Measurements from ENCODE around the gene FRMD4A. TPM values are rescaled to one million over a fixed set of nuclear protein-coding genes. Genes with fewer than 3 reads are reported as not detected.

The FRMD4A gene
- polyA plus RNA-seq, 1 of the 3 experiments (the other 2 are of a cell fraction): 37.7 TPM

DNA sequence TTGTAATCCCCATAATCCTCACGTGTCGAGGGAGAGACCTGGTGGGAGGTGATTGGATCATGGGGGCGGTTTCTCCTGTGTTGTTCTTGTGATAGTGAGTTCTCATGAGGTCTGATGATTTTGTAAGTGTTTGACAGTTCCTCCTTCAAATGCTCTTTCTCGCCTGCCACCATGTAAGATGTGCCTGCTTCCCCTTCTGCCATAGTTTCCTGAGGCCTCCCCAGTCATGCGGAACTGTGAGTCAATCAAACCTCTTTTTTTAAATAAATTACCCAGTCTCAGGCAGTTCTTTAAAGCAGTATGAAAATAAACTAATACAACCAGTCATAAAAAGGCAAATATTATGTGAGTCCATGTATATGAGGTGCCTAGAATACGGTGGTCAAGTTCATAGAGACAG is 87.5 kb downstream of the FRMD4A start:
- no peaks in the 10 kb centered on the region for H3K79me2 ChIP-seq (ENCODE audit: insufficient read depth)
- CTCF ChIA-PET: no interaction called here
- H3K27me3 ChIP-seq (ENCODE audit: insufficient read depth): 0 out of 2 replicates have a peak, but pooled peaks cover 5% of the 10 kb centered on the region
- H3K9ac ChIP-seq: no peak overlapping the region
- H3F3A ChIP-seq (replicated peaks; ENCODE audit: insufficient read depth): no peaks in the 10 kb centered on the region
- TF ChIP-seq RAD21 (IDR thresholded peaks at IDR 0.05; ENCODE audit: low read length) (no peak), MXI1 (IDR thresholded peaks at IDR 0.05; ENCODE audit: low read depth, low read length) (no peak), FOSL2 (IDR thresholded peaks at IDR 0.05; ENCODE audit: borderline replicate concordance, low read depth) (no peak), SMC3 (IDR thresholded peaks at IDR 0.05; ENCODE audit: low read depth, low read length) (no peak), POLR2AphosphoS5 (IDR thresholded peaks at IDR 0.05; ENCODE audit: low read depth, low read length) (no peak), NFIC (IDR thresholded peaks at IDR 0.05; ENCODE audit: borderline replicate concordance) (no peak), YY1 (IDR thresholded peaks at IDR 0.05; ENCODE audit: low read depth) (no peak), GATA2 (CRISPR knock-in tag; IDR thresholded peaks at IDR 0.05) (no peak), EP300 (IDR thresholded peaks at IDR 0.05; ENCODE audit: borderline replicate concordance in 1 of 2, low read depth in 1 of 2, low read length in 1 of 2) (no peak), RCOR1 (IDR thresholded peaks at IDR 0.05; ENCODE audit: low read length) (no peak), ELF1 (IDR thresholded peaks at IDR 0.05) (no peak), JUND (IDR thresholded peaks at IDR 0.05) (no peak), MEF2A (IDR thresholded peaks at IDR 0.05; ENCODE audit: borderline replicate concordance, low read depth) (no peak)
- TF ChIP-seq, protein P1, sequence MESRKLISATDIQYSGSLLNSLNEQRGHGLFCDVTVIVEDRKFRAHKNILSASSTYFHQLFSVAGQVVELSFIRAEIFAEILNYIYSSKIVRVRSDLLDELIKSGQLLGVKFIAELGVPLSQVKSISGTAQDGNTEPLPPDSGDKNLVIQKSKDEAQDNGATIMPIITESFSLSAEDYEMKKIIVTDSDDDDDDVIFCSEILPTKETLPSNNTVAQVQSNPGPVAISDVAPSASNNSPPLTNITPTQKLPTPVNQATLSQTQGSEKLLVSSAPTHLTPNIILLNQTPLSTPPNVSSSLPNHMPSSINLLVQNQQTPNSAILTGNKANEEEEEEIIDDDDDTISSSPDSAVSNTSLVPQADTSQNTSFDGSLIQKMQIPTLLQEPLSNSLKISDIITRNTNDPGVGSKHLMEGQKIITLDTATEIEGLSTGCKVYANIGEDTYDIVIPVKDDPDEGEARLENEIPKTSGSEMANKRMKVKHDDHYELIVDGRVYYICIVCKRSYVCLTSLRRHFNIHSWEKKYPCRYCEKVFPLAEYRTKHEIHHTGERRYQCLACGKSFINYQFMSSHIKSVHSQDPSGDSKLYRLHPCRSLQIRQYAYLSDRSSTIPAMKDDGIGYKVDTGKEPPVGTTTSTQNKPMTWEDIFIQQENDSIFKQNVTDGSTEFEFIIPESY (IDR thresholded peaks at IDR 0.05; ENCODE audit: borderline replicate concordance, low read depth): no peak
- TF ChIP-seq, protein P2, sequence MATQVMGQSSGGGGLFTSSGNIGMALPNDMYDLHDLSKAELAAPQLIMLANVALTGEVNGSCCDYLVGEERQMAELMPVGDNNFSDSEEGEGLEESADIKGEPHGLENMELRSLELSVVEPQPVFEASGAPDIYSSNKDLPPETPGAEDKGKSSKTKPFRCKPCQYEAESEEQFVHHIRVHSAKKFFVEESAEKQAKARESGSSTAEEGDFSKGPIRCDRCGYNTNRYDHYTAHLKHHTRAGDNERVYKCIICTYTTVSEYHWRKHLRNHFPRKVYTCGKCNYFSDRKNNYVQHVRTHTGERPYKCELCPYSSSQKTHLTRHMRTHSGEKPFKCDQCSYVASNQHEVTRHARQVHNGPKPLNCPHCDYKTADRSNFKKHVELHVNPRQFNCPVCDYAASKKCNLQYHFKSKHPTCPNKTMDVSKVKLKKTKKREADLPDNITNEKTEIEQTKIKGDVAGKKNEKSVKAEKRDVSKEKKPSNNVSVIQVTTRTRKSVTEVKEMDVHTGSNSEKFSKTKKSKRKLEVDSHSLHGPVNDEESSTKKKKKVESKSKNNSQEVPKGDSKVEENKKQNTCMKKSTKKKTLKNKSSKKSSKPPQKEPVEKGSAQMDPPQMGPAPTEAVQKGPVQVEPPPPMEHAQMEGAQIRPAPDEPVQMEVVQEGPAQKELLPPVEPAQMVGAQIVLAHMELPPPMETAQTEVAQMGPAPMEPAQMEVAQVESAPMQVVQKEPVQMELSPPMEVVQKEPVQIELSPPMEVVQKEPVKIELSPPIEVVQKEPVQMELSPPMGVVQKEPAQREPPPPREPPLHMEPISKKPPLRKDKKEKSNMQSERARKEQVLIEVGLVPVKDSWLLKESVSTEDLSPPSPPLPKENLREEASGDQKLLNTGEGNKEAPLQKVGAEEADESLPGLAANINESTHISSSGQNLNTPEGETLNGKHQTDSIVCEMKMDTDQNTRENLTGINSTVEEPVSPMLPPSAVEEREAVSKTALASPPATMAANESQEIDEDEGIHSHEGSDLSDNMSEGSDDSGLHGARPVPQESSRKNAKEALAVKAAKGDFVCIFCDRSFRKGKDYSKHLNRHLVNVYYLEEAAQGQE (IDR thresholded peaks at IDR 0.05; ENCODE audit: low read depth, low read length): no peak
- TF ChIP-seq, protein P3, sequence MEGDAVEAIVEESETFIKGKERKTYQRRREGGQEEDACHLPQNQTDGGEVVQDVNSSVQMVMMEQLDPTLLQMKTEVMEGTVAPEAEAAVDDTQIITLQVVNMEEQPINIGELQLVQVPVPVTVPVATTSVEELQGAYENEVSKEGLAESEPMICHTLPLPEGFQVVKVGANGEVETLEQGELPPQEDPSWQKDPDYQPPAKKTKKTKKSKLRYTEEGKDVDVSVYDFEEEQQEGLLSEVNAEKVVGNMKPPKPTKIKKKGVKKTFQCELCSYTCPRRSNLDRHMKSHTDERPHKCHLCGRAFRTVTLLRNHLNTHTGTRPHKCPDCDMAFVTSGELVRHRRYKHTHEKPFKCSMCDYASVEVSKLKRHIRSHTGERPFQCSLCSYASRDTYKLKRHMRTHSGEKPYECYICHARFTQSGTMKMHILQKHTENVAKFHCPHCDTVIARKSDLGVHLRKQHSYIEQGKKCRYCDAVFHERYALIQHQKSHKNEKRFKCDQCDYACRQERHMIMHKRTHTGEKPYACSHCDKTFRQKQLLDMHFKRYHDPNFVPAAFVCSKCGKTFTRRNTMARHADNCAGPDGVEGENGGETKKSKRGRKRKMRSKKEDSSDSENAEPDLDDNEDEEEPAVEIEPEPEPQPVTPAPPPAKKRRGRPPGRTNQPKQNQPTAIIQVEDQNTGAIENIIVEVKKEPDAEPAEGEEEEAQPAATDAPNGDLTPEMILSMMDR (IDR thresholded peaks at IDR 0.05): no peak
- TF ChIP-seq, protein P4, sequence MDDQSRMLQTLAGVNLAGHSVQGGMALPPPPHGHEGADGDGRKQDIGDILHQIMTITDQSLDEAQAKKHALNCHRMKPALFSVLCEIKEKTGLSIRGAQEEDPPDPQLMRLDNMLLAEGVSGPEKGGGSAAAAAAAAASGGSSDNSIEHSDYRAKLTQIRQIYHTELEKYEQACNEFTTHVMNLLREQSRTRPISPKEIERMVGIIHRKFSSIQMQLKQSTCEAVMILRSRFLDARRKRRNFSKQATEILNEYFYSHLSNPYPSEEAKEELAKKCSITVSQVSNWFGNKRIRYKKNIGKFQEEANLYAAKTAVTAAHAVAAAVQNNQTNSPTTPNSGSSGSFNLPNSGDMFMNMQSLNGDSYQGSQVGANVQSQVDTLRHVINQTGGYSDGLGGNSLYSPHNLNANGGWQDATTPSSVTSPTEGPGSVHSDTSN (IDR thresholded peaks at IDR 0.05): no peak
- no peaks in the 10 kb centered on the region for H3K36me3 ChIP-seq (replicated peaks in 1 of 2; ENCODE audit: control insufficient read depth in 1 of 2, insufficient read depth in 2 of 2, low read length in 1 of 2)
- 64% methylated on average over 6 of the region's 6 CpGs for WGBS (ENCODE audit: low lambda C conversion rate)
- POLR2A ChIA-PET: no interaction called here
- H3K9me3 ChIP-seq: no peaks in the 10 kb centered on the region
- H3K4me2 ChIP-seq: no peak overlapping the region
- H3K27ac ChIP-seq (ENCODE audit: low read depth in 2 of 2, low read length in 1 of 2): no peak overlapping the region
- no peaks in the 10 kb centered on the region for H4K20me1 ChIP-seq (ENCODE audit: insufficient read depth)
- H3K4me3 ChIP-seq (ENCODE audit: low read depth in 2 of 2, low read length in 1 of 2): no peak overlapping the region
- DNase-seq: no peak
- no peaks in the 10 kb centered on the region for H3K9me2 ChIP-seq
- H3K4me1 ChIP-seq (ENCODE audit: control insufficient read depth in 1 of 2, insufficient read depth in 2 of 2, low read depth in 1 of 2, low read length in 1 of 2): peaks cover 0 to 4% of the 10 kb centered on the region in 2 experiments; a peak in 1 of 4 replicates
- H2AFZ ChIP-seq (ENCODE audit: low read depth): no peak overlapping the region
